SK-N-DZ (cell line): Measurements from ENCODE around the gene TMC7.
A peak's percentile ranks its signal among the peaks of the same experiment; 100 is the strongest.

Experiments
- DNase-seq: peaks from one replicate; pipeline ENCODE4 v3.0.0-alpha.2; 2015; ENCODE audit warnings: low spot score

TMC7 gene

DNA sequence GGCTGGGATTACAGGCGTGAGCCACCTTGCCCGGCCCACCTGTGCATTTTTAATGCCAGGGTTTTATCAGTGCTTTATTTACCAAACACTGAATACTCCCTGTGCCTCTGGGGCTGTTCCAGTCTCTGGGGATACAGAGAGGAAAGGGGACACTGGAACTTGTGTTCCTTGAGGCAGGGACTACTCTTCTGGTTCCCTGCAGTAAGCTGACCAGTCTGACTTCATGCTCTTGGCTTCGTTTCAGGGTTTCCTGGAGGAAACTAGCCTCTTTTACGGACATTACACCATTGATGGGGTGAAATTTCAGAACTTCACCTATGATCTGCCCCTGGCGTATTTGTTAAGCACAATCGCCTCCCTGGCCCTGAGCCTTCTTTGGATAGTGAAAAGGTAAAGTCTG, 46.2 kb downstream of the TMC7 start:
- DNase-seq = no peak

DNA sequence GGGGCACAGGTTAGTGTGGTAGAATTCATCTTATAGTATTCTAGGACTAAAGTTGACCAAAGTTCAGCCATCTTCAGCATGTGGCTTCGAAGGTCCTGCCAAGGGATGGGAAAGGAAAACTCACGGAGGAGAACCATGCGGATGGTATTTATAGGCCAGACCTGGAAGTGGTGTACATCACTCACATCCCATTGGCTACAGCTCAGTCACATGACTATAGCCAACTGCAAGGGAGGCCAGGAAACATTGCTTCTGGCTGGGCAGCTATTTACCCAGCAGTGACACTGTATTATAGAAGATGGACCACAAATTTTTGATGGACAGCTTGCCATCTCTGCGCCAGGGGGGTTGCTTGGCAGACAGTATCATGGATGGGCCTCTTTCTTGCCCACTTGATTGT, 48.0 kb downstream of the TMC7 start:
- no peak for DNase-seq

- no peak for DNase-seq
These were observed 50.0 kb downstream of the TMC7 start for GRCh38 chr16:19033761-19034160.

GRCh38 chr16:19040400-19040799, 56.7 kb downstream of the TMC7 start:
- no peak for DNase-seq

DNA sequence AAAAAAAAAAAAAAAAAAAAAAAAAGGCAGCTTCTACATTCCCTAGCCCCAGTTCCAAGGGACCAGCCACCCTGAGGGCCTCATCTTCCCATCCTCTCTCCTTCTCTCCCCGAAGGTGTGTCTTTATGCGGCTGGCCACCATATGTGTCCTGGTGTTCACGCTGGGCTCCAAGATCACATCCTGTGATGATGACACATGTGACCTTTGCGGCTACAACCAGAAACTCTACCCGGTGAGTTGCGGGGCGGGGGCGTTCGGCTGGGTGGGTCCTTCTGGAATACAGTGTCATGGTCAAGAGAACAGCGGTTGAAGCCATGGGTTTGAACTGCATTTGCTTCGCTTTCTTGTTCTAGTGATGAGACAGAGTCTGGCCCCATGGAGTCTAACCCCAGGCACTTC, 61.0 kb downstream of the TMC7 start:
- DNase-seq = no peak

GRCh38 chr16:19046062-19046461, 62.3 kb downstream of the TMC7 start:
- no peak for DNase-seq

GRCh38 chr16:19062706-19063105, 79.0 kb downstream of the TMC7 start:
- DNase-seq = no peak

DNA sequence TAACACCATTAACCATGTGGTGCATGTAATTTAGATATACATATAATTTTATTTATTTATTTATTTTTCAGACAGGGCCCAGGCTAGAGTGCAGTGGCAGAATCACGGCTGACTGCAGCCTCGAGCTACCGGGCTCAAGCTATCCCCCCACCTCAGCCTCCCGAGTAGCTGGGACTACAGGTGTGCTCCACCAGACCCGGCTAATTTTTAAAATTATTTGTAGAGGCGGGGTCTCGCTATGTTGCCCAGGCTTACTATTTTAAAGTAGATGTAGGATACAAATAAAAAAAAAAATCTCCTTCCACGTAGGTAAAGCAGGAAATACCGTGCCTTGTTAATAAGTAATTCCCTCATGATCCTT, 83.2 kb downstream of the TMC7 start:
- no peak for DNase-seq

- peak; percentile 100 for DNase-seq
These were observed 83.9 kb downstream of the TMC7 start, which contains the start of gene COQ7 for GRCh38 chr16:19067349-19068236. Gene COQ7 (plus strand): TSS chr16:19067614. CDS start chr16:19067665, 51 bp downstream.

- no peak for DNase-seq
These were observed 84.6 kb downstream of the TMC7 start for GRCh38 chr16:19068237-19068815.

DNA sequence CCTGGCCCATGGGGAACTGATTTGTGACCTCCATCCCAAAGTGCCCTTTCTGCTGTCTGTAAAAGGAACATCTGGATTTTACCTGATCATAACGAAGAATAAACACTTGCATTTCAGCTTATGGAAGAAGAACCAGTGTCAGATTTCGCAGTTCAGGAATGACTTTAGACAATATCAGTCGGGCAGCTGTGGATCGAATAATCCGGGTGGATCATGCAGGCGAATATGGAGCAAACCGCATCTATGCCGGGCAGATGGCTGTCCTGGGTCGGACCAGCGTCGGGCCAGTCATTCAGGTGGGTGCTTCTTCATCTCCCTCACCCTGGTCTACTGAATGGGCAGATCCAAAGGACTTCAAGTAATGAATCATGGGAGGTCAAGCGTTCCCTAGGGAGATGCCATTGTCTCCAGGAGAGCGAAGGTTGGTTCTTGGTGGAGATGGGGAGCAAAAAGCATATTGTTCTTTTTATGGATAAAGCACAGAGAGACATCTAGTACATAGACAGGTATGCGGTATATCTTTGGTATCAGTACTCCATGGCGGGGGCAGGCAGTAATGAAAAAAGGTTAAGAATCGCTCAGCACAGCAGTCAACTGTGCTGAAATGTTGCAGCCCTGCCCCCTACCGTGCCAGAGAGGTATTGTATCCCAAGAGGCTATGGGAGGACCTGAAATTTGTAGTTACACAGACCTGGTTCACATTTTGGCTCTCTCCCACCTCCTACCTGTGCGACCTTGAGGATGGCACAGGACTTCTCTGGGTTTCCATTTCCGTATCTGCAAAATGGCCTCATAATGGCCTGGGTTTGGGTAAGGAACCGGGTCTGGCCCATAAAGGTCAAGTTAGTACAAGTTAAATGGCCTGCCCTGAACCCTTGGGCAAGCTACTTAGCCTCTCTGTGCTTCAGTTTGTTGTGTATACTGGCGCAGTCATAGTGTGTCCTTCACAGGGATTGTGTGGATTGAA, 88.4 kb downstream of the TMC7 start:
- DNase-seq = peak; percentile 42

GRCh38 chr16:19073344-19073743, 89.6 kb downstream of the TMC7 start:
- no peak for DNase-seq

GRCh38 chr16:19073863-19074262, 90.1 kb downstream of the TMC7 start:
- no peak for DNase-seq

- no peak for DNase-seq
These were observed 91.8 kb downstream of the TMC7 start for GRCh38 chr16:19075511-19075910.

- DNase-seq = no peak
These were observed 94.1 kb downstream of the TMC7 start for GRCh38 chr16:19077879-19078278.

GRCh38 chr16:19083670-19084069, 99.9 kb downstream of the TMC7 start:
- no peak for DNase-seq

DNA sequence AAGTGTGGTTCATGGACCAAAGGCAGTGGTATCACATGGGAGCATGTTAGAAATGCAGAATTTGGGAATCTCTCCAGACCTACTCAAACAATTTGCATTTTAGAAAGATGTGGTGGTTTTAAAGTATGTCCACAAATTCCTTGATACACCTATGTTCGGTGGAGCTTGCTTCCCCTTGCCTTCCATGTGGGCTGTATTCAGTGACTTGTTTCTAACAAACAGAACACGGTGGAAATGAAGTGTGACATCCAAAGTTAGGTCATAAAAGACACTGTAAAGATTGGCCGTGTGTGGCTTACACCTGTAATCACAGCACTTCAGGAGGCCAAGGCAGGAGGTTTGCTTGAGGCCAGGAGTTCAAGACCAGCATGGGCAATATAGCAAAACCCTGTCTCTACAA, 100.4 kb downstream of the TMC7 start:
- no peak for DNase-seq

DNA sequence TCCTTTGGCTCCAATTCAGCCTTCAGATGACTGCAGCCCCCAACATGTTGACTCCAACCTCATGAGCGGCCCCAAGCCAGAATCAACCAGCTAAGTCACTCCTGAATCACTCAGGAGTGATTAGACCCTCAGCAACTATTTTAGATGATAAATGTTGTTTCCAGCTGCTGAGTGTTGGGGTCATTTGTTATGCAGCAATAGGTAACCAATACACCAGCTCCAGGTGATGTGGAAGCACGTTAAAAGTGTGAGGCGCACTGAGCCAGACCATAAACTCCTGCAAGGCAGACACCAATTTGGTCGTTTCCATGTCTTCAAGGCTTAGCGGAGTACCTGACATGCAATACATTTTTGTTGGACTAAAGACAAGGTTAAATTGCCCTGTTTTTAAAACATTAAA, 101.1 kb downstream of the TMC7 start:
- DNase-seq = no peak

DNA sequence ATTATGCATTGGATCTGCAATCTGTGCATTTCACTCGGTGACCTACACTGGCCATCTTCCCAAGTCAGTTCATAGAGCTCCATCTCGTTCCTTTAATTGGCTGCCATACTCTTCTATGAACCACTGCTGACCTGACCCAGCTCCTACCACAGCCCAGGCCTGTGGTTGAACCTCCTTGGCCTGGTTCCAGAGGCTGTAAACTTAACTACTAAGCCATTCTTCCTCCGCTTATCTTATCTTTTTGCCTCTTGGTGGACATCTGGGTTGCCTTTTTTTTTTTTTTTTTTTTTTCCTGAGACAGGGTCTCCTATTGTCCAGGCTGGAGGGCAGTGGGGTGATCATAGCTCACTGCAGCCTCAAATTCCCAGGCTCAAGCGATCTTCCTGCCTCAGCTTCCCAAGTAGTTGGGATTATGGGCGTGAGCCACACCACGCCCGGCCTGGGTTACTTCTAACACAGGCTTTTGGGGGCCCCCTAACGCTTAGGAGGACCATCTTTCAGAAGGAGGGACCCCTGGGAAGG, 102.0 kb downstream of the TMC7 start:
- DNase-seq = peak; percentile 44

DNA sequence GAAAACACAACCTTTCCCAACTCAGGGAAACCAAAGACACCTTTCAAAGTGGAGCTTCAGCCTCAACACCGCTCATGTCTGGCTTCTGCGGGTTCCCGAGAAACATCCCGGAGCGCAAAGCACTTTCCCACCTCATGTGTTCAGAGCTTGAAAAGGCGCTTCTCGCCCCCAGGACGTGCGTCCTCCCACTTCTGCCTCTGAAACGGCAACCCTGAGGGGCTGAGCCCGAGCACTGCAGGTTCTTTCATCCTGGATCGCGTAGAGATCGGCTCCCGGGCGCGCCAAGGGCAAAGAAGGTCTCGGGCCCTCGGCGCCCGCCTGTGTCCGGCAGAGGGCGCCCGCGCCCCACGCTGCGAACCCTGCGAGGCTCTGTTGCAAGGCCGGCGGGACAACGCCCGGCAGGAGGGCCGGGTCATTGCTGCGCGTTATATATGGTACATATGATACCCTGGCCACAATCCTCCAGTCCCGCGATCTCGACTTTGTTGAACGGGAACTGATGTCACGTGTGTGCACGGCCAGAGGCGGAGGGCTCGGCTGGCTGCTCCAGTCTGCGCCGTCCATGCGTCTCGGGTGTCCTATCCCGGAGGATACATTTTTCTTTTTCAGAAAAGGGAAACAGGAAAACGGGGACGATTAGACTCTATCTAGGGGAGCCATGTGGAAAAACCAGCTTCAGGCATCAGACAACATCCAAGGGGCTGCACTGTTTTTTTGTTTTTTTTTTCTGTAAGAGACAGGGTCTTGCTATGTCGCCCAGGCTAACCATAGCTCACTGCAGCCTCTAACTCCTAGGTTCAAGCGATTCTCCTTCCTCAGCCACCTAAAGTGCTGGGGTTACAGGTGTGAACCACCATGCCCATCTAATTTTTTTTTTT, 102.8 kb downstream of the TMC7 start:
- peak; percentile 97 for DNase-seq
